Heart right ventricle (tissue), 16 donors: ENCODE results near the gene SCGB2A2. TPM values are rescaled to one million over a fixed set of nuclear protein-coding genes. Genes with fewer than 3 reads are reported as not detected.

Source experiments
- ATAC-seq, 8 donors: fragments of 200-7000 bp; cut with Tn5 transposase; one replicate each; pipeline ENCODE4 v1.9.1; 2020; ENCODE audit warnings: mild to moderate bottlenecking in 8 of 8, moderate library complexity in 8 of 8, moderate number of reproducible peaks in 1 of 8
- DNase-seq, 2 donors: peaks; one replicate each; pipeline ENCODE4 v3.0.0-alpha.2; 2020
- H3K27ac ChIP-seq, 10 donors: fragments of 200-600 bp; sonication (generic) in 2 of 10; one replicate each; pipeline versions ENCODE4 v1.5.0 to v1.8.0; 2020 to 2022; ENCODE audit warnings: mild to moderate bottlenecking in 3 of 10
- H3K27me3 ChIP-seq, 7 donors: fragments of 200-600 bp; one replicate each; pipeline ENCODE4 v1.8.0; 2021 to 2022; ENCODE audit warnings: mild to moderate bottlenecking in 2 of 7
- H3K36me3 ChIP-seq, 9 donors: fragments of 200-600 bp; sonication (generic) in 1 of 9; one replicate each; pipeline versions ENCODE4 v1.5.0 to v1.8.0; 2020 to 2022; ENCODE audit warnings: mild to moderate bottlenecking in 2 of 9
- H3K4me1 ChIP-seq, 9 donors: fragments of 200-600 bp; sonication (generic) in 1 of 9; one replicate each; pipeline versions ENCODE4 v1.5.0 to v1.8.0; 2020 to 2022; ENCODE audit warnings: mild to moderate bottlenecking in 4 of 9
- H3K4me3 ChIP-seq, 10 donors: fragments of 200-600 bp; sonication (generic) in 2 of 10; one replicate each; pipeline versions ENCODE4 v1.5.0 to v1.8.0; 2020 to 2022; ENCODE audit warnings: mild to moderate bottlenecking in 7 of 10, moderate library complexity in 2 of 10
- H3K9me3 ChIP-seq, 11 donors: fragments of 200-600 bp in 10 of 11; sonication (generic) in 2 of 11; one replicate each; pipeline versions ENCODE4 v1.5.0 to v1.8.0; 2013 to 2022; ENCODE audit warnings: mild to moderate bottlenecking in 2 of 11, control low read depth in 1 of 11, moderate library complexity in 1 of 11
- CTCF ChIP-seq, 9 donors: fragments of 200-600 bp; sonication (generic) in 2 of 9; IDR thresholded peaks; one replicate each; pipeline versions ENCODE4 v1.5.0 to v1.8.0; 2021 to 2022; ENCODE audit warnings: antibody characterized with exemption in 9 of 9, mild to moderate bottlenecking in 5 of 9, moderate library complexity in 1 of 9
- WGBS, 2 donors: extraction: QIAGEN DNeasy Blood & Tissue Kit; methylation state at CpG; one replicate each; pipeline ENCODE4 v1.1.7; 2013; ENCODE audit warnings: inconsistent platforms in 1 of 2; 5-methylcytosine and 5-hydroxymethylcytosine counted together
- intact Hi-C, 10 donors: fragments of 100-400 bp; cut with DNase I; formaldehyde crosslinking; loops; one replicate each; pipeline versions ENCODE4 v1.11.1 to v1.14.2; 2022
- polyA plus RNA-seq, 2 donors: library from polyadenylated mRNA; stranded (reverse); fragments of 200-250 nt; gene quantifications; one replicate each; pipeline ENCODE4 v1.2.3, GENCODE V29; 2013
- total RNA-seq, 10 donors: library from RNA; stranded (reverse); fragmentation: NEBNext Ultra II Directional in 3 of 10; extraction: Animal tissue kit (Norgen Biotek cat#: 25700) in 3 of 10; gene quantifications; one replicate each; pipeline versions ENCODE4 v1.2.1 to v1.2.4, GENCODE V29; 2021 to 2023
- donor health status: Arrhythmogenic right ventricular cardiomyopathy.
- donor health status: ischemic (EF 13 %, LVEDD 7.1; RV severe dilation, severe dysfunction).
- donor health status: healthy with polysubstance abuse.
- donor health status: DM: no; HTN: yes; CAD: no.
- donor health status: DM: no; HTN: no; CAD: no.
- donor health status: ischemic (EF 25% LVEDD 6.9; RV normal size, moderate dysfunction).
- donor health status: ischemic (EF 25% LVEDD 5.7; RV mildly dilated, moderate dysfunction).
- donor health status: healthy.
- donor health status: DM: yes; HTN: yes; CAD: no.
- donor health status: Ischemic cardiomyopathy.
- donor health status: ischemic (EF 35%, LVEDD 5.7; RV mildly dilated, moderate dysfunction).
- donor health status: nonischemic (EF 11% LVEDD 7.7; RV severe dilation, severe dysfunction).
- donor health status: DM: yes; HTN: yes; CAD: no.
- donor health status: PGD.
- donor health status: ischemic (EF 29% LVEDD 5.4; RV normal size, mild dysfunction).
- donor health status: nonischemic (EF 23%, LVEDD 6.1; RV moderate dilation, normal function).

Gene SCGB2A2
- total and polyA plus RNA-seq, 12 donors: not detected

- H3K27me3 ChIP-seq: peaks cover 0 to 28% (median 13%) of the 10 kb centered on the region in 7 donors
- intact Hi-C loops: loop anchor here in 1 of 10 donors (10.0 kb wide), 1 partner anchor 83 kb away; no protein-coding TSS in a partner anchor
Measured at GRCh38 chr11:62307950-62308349, 38.0 kb downstream of the SCGB2A2 start.

GRCh38 chr11:62309991-62310390, 40.0 kb downstream of the SCGB2A2 start:
- peaks cover 0 to 41% (median 18%) of the 10 kb centered on the region in 7 donors for H3K27me3 ChIP-seq
- intact Hi-C loops: loop anchor here in 8 of 10 donors (2.0 to 10.0 kb wide), 5 partner anchors 85 to 515 kb away; partner anchors contain the start of genes FEN1 (in 1 of the 8) and TMEM258 (in 1 of the 8)
- TF ChIP-seq CTCF (IDR thresholded peaks at IDR 0.05): no peak

More at GRCh38 chr11:62307950-62308349, 38.0 kb downstream of the SCGB2A2 start:
- no peaks in the 10 kb centered on the region for H3K36me3 ChIP-seq
- ATAC-seq (no peak), DNase-seq (no peak)
- H3K27ac ChIP-seq: no peak overlapping the region
- H3K4me3 ChIP-seq: no peak overlapping the region
- TF ChIP-seq CTCF (IDR thresholded peaks at IDR 0.05): no peak
- peaks cover 0 to 15% (median 7%) of the 10 kb centered on the region in 11 donors for H3K9me3 ChIP-seq
- peaks cover 0 to 11% (median 0%) of the 10 kb centered on the region in 9 donors for H3K4me1 ChIP-seq

GRCh38 chr11:62315431-62315830, 45.5 kb downstream of the SCGB2A2 start:
- no peaks in the 10 kb centered on the region for H3K9me3 ChIP-seq
- DNase-seq (no peak), ATAC-seq (no peak)
- no peak overlapping the region for H3K4me3 ChIP-seq
- no peak overlapping the region for H3K27ac ChIP-seq
- no peak for TF ChIP-seq CTCF (IDR thresholded peaks at IDR 0.05)
- 71 to 80% methylated on average over 1 of the region's 1 CpG for WGBS, 2 donors
- intact Hi-C loops: loop anchor here in 1 of 10 donors (10.0 kb wide), 1 partner anchor 521 kb away; the partner anchor contains the start of genes FEN1 and TMEM258
- H3K4me1 ChIP-seq: peaks cover 0 to 11% (median 0%) of the 10 kb centered on the region in 9 donors
- H3K27me3 ChIP-seq: peaks cover 0 to 31% (median 8%) of the 10 kb centered on the region in 7 donors
- H3K36me3 ChIP-seq: no peaks in the 10 kb centered on the region

More at GRCh38 chr11:62309991-62310390, 40.0 kb downstream of the SCGB2A2 start:
- ATAC-seq (no peak), DNase-seq (no peak)
- no peak overlapping the region for H3K4me3 ChIP-seq
- no peaks in the 10 kb centered on the region for H3K36me3 ChIP-seq
- peaks cover 0 to 15% (median 7%) of the 10 kb centered on the region in 11 donors for H3K9me3 ChIP-seq
- H3K27ac ChIP-seq: no peak overlapping the region
- WGBS, 2 donors: 56 to 57% methylated on average over 7 of the region's 7 CpGs
- H3K4me1 ChIP-seq: peaks cover 0 to 11% (median 0%) of the 10 kb centered on the region in 9 donors

GRCh38 chr11:62322524-62322923, 52.6 kb downstream of the SCGB2A2 start:
- no peak for DNase-seq
- no peak for TF ChIP-seq CTCF (IDR thresholded peaks at IDR 0.05)
- Histone ChIP-seq H3K27ac (no peak overlapping the region), H3K4me3 (no peak overlapping the region), H3K27me3 (peaks cover 0 to 25% (median 12%) of the 10 kb centered on the region in 7 donors), H3K9me3 (no peaks in the 10 kb centered on the region), H3K4me1 (peaks cover 0 to 3% (median 0%) of the 10 kb centered on the region in 9 donors), H3K36me3 (no peaks in the 10 kb centered on the region)
- intact Hi-C loops: no loop called here
- no peak for ATAC-seq
- WGBS, 2 donors: 68 to 73% methylated on average over 2 of the region's 2 CpGs

Other genes starting within 250 kb of the SCGB2A2 start
- 10 to 100 TPM in 8 of 10 donors, 1 to 10 TPM in 2; 8.2 to 20.0 (median 13.4) TPM for gene INCENP, start 146.1 kb upstream of the SCGB2A2 start, total RNA-seq
- gene INCENP, start 146.1 kb upstream of the SCGB2A2 start, polyA plus RNA-seq: 1 to 10 TPM; 2.1 to 2.7 TPM
- not detected for gene SCGB1D1, start 79.9 kb upstream of the SCGB2A2 start, total RNA-seq
- not detected for gene SCGB1D1, start 79.9 kb upstream of the SCGB2A2 start, polyA plus RNA-seq
- not detected for gene SCGB2A1, start 61.5 kb upstream of the SCGB2A2 start, total RNA-seq
- gene SCGB2A1, start 61.5 kb upstream of the SCGB2A2 start, polyA plus RNA-seq: not detected
- gene SCGB1D2, start 27.9 kb upstream of the SCGB2A2 start, total RNA-seq: 1 to 10 TPM in 7 of 10 donors, not detected in 3; 1.2 to 4.7 (median 1.8) TPM
- gene SCGB1D2, start 27.9 kb upstream of the SCGB2A2 start, polyA plus RNA-seq: 1 to 10 TPM in 1 of 2 donors, under 1 TPM in 1; 0.64 to 6.1 TPM
- gene SCGB1D4, start 28.9 kb downstream of the SCGB2A2 start, total RNA-seq: not detected
- gene SCGB1D4, start 28.9 kb downstream of the SCGB2A2 start, polyA plus RNA-seq: not detected
- 1 to 10 TPM; 1.3 to 9.1 (median 2.6) TPM for gene ASRGL1, start 67.3 kb downstream of the SCGB2A2 start, total RNA-seq
- 1 to 10 TPM; 3.1 to 6.5 TPM for gene ASRGL1, start 67.3 kb downstream of the SCGB2A2 start, polyA plus RNA-seq
- gene SCGB1A1, start 148.9 kb downstream of the SCGB2A2 start, total RNA-seq: not detected
- under 1 TPM in 1 of 2 donors, not detected in 1; 0.20 TPM for gene SCGB1A1, start 148.9 kb downstream of the SCGB2A2 start, polyA plus RNA-seq